PC-3 (cell line): ENCODE measurements around the gene MIER1. TPM values are rescaled to one million over a fixed set of nuclear protein-coding genes. Genes with fewer than 3 reads are reported as not detected.

Source experiments
- ATAC-seq: fragments of 200-7000 bp; cut with Tn5 transposase; 2 replicates; pipeline ENCODE4 v1.9.1; 2020; ENCODE audit warnings: mild to moderate bottlenecking, moderate library complexity
- BruUV-seq: library from RNA; stranded (reverse); fragments of 400-500 nt; replicated peaks from 2 replicates; lab custom pipeline; 2021; lab: Mats Ljungman, UMichigan
- CTCF ChIA-PET: fragments of 300-600 bp; sonication (Branson Sonifier 250); formaldehyde crosslinking; loops from one replicate; lab custom pipeline; 2022; ENCODE audit warnings: antibody characterized with exemption; lab: Charles Lee
- POLR2A ChIA-PET: fragments of 300-600 bp; sonication (Branson Sonifier 250); formaldehyde crosslinking; loops from one replicate; lab custom pipeline; 2022; ENCODE audit warnings: antibody characterized with exemption; ENCODE audit not compliant: unreplicated experiment; lab: Charles Lee
- DNase-seq: peaks from one replicate; pipeline ENCODE4 v3.0.0-alpha.2; 2015
- H2AFZ ChIP-seq: fragments of 300-600 bp; sonication (generic); 2 replicates; pipeline ENCODE4 v1.6.0; 2016; ENCODE audit warnings: antibody characterized with exemption, low read length
- H3F3A ChIP-seq: fragments of 300-600 bp; sonication (generic); one replicate; pipeline ENCODE4 v1.6.0; 2017; ENCODE audit warnings: antibody characterized with exemption, low read length, control low read depth, mild to moderate bottlenecking; ENCODE audit not compliant: unreplicated experiment
- H3K27ac ChIP-seq: fragments of 300-600 bp; sonication (generic); 2 replicates; pipeline ENCODE4 v1.5.1; 2016; ENCODE audit warnings: mild to moderate bottlenecking, low read length
- H3K27me3 ChIP-seq: fragments of 300-600 bp; sonication (generic); 2 replicates; pipeline ENCODE4 v1.6.1; 2016; ENCODE audit warnings: low read length, mixed read lengths
- H3K36me3 ChIP-seq: fragments of 300-600 bp; sonication (generic); 2 replicates; pipeline ENCODE4 v1.6.1; 2016; ENCODE audit warnings: low read depth, mixed run types, low read length, mixed read lengths
- H3K4me1 ChIP-seq: fragments of 300-600 bp; sonication (generic); 2 replicates; pipeline ENCODE4 v1.5.1; 2016; ENCODE audit warnings: low read length; ENCODE audit not compliant: insufficient read depth
- H3K4me2 ChIP-seq: fragments of 300-600 bp; sonication (generic); 2 replicates; pipeline ENCODE4 v1.6.0; 2016; ENCODE audit warnings: low read length
- H3K4me3 ChIP-seq: fragments of 300-600 bp; sonication (generic); 2 replicates; pipeline ENCODE4 v1.5.1; 2016; ENCODE audit warnings: mild to moderate bottlenecking, low read length, mixed read lengths
- H3K79me2 ChIP-seq: fragments of 300-600 bp; sonication (generic); 2 replicates; pipeline ENCODE4 v1.6.1; 2017; ENCODE audit warnings: low read length, mixed read lengths
- H3K9ac ChIP-seq: fragments of 300-600 bp; sonication (generic); 2 replicates; pipeline ENCODE4 v1.6.0; 2016; ENCODE audit warnings: mild to moderate bottlenecking, low read length
- H3K9me2 ChIP-seq: fragments of 300-600 bp; sonication (generic); replicated peaks from 2 replicates; pipeline ENCODE4 v1.6.1; 2016; ENCODE audit warnings: mixed run types, low read length, mixed read lengths
- H3K9me3 ChIP-seq: fragments of 300-600 bp; sonication (generic); 2 replicates; pipeline ENCODE4 v1.6.1; 2016; ENCODE audit warnings: low read length, mixed read lengths
- H4K20me1 ChIP-seq: fragments of 300-600 bp; sonication (generic); 2 replicates; pipeline ENCODE4 v1.6.1; 2016; ENCODE audit warnings: low read length, mixed read lengths
- CTCF ChIP-seq: fragments of 300-600 bp; sonication (generic); conservative IDR thresholded peaks from 2 replicates; pipeline ENCODE4 v1.5.1; 2017; ENCODE audit warnings: antibody characterized with exemption, low read depth, mild to moderate bottlenecking, low read length
- EZH2 ChIP-seq: fragments of 300-600 bp; sonication (generic); IDR thresholded peaks from one replicate; pipeline ENCODE4 v1.6.1; 2017; ENCODE audit warnings: antibody characterized with exemption, mild to moderate bottlenecking, low read length; ENCODE audit not compliant: unreplicated experiment
- EZH2phosphoT487 ChIP-seq: fragments of 300-600 bp; sonication (generic); IDR thresholded peaks from 2 replicates; pipeline ENCODE4 v1.6.1; 2018; ENCODE audit warnings: mild to moderate bottlenecking, antibody characterized with exemption, low read length, borderline replicate concordance
- intact Hi-C: fragments of 100-400 bp; cut with micrococcal nuclease; formaldehyde crosslinking; loops from 2 replicates; pipeline ENCODE4 v1.9.0; 2023
- total RNA-seq: library from RNA; depleted of rRNA; stranded (reverse); fragments of >200 nt; gene quantifications from 2 replicates; pipeline ENCODE4 v1.2.3, GENCODE V29; 2014

MIER1 gene
- total RNA-seq, 1 experiment from 2014 or later: 11.8 TPM

- CTCF ChIA-PET: no interaction called here
- no peaks in the 10 kb centered on the region for H3K79me2 ChIP-seq
- no peak for ATAC-seq
- H3F3A ChIP-seq: no peaks in the 10 kb centered on the region
- no TSS peak for BruUV-seq
- no peak overlapping the region for H3K9ac ChIP-seq
- no peak overlapping the region for H2AFZ ChIP-seq
- H3K4me3 ChIP-seq: no peak overlapping the region
- H3K36me3 ChIP-seq: no peaks in the 10 kb centered on the region
- TF ChIP-seq CTCF (no peak), EZH2phosphoT487 (no peak), EZH2 (no peak)
- no peak for DNase-seq
- H3K9me3 ChIP-seq: no peaks in the 10 kb centered on the region
- POLR2A ChIA-PET: no interaction called here
- no peaks in the 10 kb centered on the region for H3K9me2 ChIP-seq
- no peak overlapping the region for H3K4me2 ChIP-seq
- no peaks in the 10 kb centered on the region for H3K27me3 ChIP-seq
- no peak overlapping the region for H3K27ac ChIP-seq
- H4K20me1 ChIP-seq: no peaks in the 10 kb centered on the region
- no peaks in the 10 kb centered on the region for H3K4me1 ChIP-seq
- intact Hi-C loops: no loop called here
Observed at GRCh38 chr1:67005068-67005467, 80.3 kb downstream of the MIER1 start.

- CTCF ChIA-PET: no interaction called here
Observed at GRCh38 chr1:67009792-67010191, 85.0 kb downstream of the MIER1 start.

More at GRCh38 chr1:67009792-67010191, 85.0 kb downstream of the MIER1 start:
- H3K36me3 ChIP-seq: no peaks in the 10 kb centered on the region
- no peak overlapping the region for H3K27ac ChIP-seq
- no peaks in the 10 kb centered on the region for H3K9me3 ChIP-seq
- H3K9me2 ChIP-seq: no peaks in the 10 kb centered on the region
- POLR2A ChIA-PET: no interaction called here
- H3K4me1 ChIP-seq: no peaks in the 10 kb centered on the region
- H3K4me2 ChIP-seq: no peak overlapping the region
- no peaks in the 10 kb centered on the region for H4K20me1 ChIP-seq
- no peaks in the 10 kb centered on the region for H3K79me2 ChIP-seq
- no TSS peak for BruUV-seq
- H3K4me3 ChIP-seq: no peak overlapping the region
- DNase-seq (no peak), ATAC-seq (no peak)
- H3F3A ChIP-seq: no peaks in the 10 kb centered on the region
- no peak overlapping the region for H2AFZ ChIP-seq
- H3K27me3 ChIP-seq: no peaks in the 10 kb centered on the region
- intact Hi-C loops: no loop called here
- TF ChIP-seq CTCF (no peak), EZH2phosphoT487 (no peak), EZH2 (no peak)
- no peak overlapping the region for H3K9ac ChIP-seq
